HEK293 (cell line): Measurements from ENCODE around the gene PUS7.

Experiments used
- CTCF ChIA-PET: fragments of 350-600 bp; formaldehyde crosslinking; extraction: SDS; loops from one replicate; lab custom pipeline; 2021; ENCODE audit warnings: antibody characterized with exemption; lab: Yijun Ruan, JAX
- POLR2A ChIA-PET: fragments of 300-600 bp; formaldehyde crosslinking; extraction: SDS; loops from one replicate; lab custom pipeline; 2020; ENCODE audit warnings: antibody characterized with exemption, inconsistent platforms; lab: Yijun Ruan, JAX
- H3K27ac ChIP-seq: fragments of 200-500 bp; sonication (Bioruptor generic); 2 replicates; pipeline ENCODE4 v1.5.1; 2014; ENCODE audit warnings: low read depth, low read length, control low read depth, inconsistent platforms; ENCODE audit errors: extremely low read depth
- H3K36me3 ChIP-seq, 2 experiments: fragments of 200-500 bp in 1 of 2; sonication (Bioruptor generic) in 1 of 2; 1 replicate in 1 of 2; 2 replicates in 1 of 2; pipeline ENCODE4 v1.5.1; 2014 to 2017; ENCODE audit warnings: inconsistent platforms in 2 of 2, low read length in 2 of 2; ENCODE audit not compliant: control insufficient read depth in 2 of 2, insufficient read depth in 1 of 2
- H3K4me1 ChIP-seq: fragments of 200-500 bp; sonication (Bioruptor generic); 2 replicates; pipeline ENCODE4 v1.5.1; 2014; ENCODE audit warnings: mild to moderate bottlenecking, low read length, inconsistent platforms; ENCODE audit not compliant: control insufficient read depth, insufficient read depth
- H3K4me3 ChIP-seq: 2 replicates; pipeline ENCODE4 v1.5.1; 2011; ENCODE audit warnings: low read depth, mild to moderate bottlenecking, control low read depth, low read length, moderate library complexity
- H3K9me3 ChIP-seq: fragments of 200-500 bp; sonication (Bioruptor generic); 2 replicates; pipeline ENCODE4 v1.5.1; 2014; ENCODE audit warnings: low read depth, low read length, inconsistent platforms; ENCODE audit not compliant: control insufficient read depth, insufficient read depth
- BCL11B ChIP-seq: fragments of 450-650 bp; formaldehyde crosslinking; IDR thresholded peaks from 2 replicates; pipeline ENCODE4 v1.5.1; 2016; ENCODE audit warnings: low read depth, missing biosample characterization, missing genetic modification characterization
- HOXA7 ChIP-seq: sonication (generic); formaldehyde crosslinking; IDR thresholded peaks from 2 replicates; pipeline ENCODE4 v1.8.1; 2022; ENCODE audit warnings: missing genetic modification reagents, borderline replicate concordance
- KLF7 ChIP-seq: fragments of 450-650 bp; formaldehyde crosslinking; IDR thresholded peaks from 2 replicates; pipeline ENCODE4 v1.5.1; 2016; ENCODE audit warnings: missing biosample characterization, missing genetic modification characterization, borderline replicate concordance
- SCRT1 ChIP-seq: fragments of 450-650 bp; formaldehyde crosslinking; IDR thresholded peaks from 2 replicates; pipeline ENCODE4 v1.5.1; 2016; ENCODE audit warnings: missing biosample characterization, missing genetic modification characterization, borderline replicate concordance
- ZFP69B ChIP-seq: fragments of 450-650 bp; formaldehyde crosslinking; IDR thresholded peaks from 2 replicates; pipeline ENCODE4 v1.5.1; 2016; ENCODE audit warnings: missing biosample characterization, missing genetic modification characterization
- ZNF10 ChIP-seq: fragments of 450-650 bp; formaldehyde crosslinking; IDR thresholded peaks from 2 replicates; pipeline ENCODE4 v1.5.1; 2017; ENCODE audit warnings: missing biosample characterization, missing genetic modification characterization
- ZNF354C ChIP-seq: fragments of 450-650 bp; formaldehyde crosslinking; IDR thresholded peaks from 2 replicates; pipeline ENCODE4 v1.5.1; 2016; ENCODE audit warnings: missing biosample characterization, missing genetic modification characterization, low read depth, borderline replicate concordance
- ZNF48 ChIP-seq: fragments of 450-650 bp; formaldehyde crosslinking; IDR thresholded peaks from 2 replicates; pipeline ENCODE4 v1.5.1; 2016; ENCODE audit warnings: missing biosample characterization, missing genetic modification characterization
- ZNF514 ChIP-seq: fragments of 450-650 bp; formaldehyde crosslinking; IDR thresholded peaks from 2 replicates; pipeline ENCODE4 v1.5.1; 2016; ENCODE audit warnings: missing biosample characterization, missing genetic modification characterization
- ZNF555 ChIP-seq: fragments of 450-650 bp; formaldehyde crosslinking; conservative IDR thresholded peaks from 2 replicates; pipeline ENCODE4 v1.5.1; 2017; ENCODE audit warnings: missing biosample characterization, mild to moderate bottlenecking, missing genetic modification characterization, inconsistent platforms
- TF ChIP-seq, protein P1 (sequence below): fragments of 450-650 bp; formaldehyde crosslinking; IDR thresholded peaks from 2 replicates; pipeline ENCODE4 v1.5.1; 2017; ENCODE audit warnings: missing biosample characterization, missing genetic modification characterization
- TF ChIP-seq, protein P2 (sequence below): fragments of 450-650 bp; formaldehyde crosslinking; IDR thresholded peaks from 2 replicates; pipeline ENCODE4 v1.5.1; 2016; ENCODE audit warnings: missing biosample characterization, missing genetic modification characterization
- TF ChIP-seq, protein P3 (sequence below): fragments of 450-650 bp; formaldehyde crosslinking; IDR thresholded peaks from 2 replicates; pipeline ENCODE4 v1.5.1; 2016; ENCODE audit warnings: missing biosample characterization, missing genetic modification characterization, borderline replicate concordance
- TF ChIP-seq, protein P4 (sequence below): fragments of 450-650 bp; formaldehyde crosslinking; IDR thresholded peaks from 2 replicates; pipeline ENCODE4 v1.5.1; 2017; ENCODE audit warnings: missing biosample characterization, missing genetic modification characterization
- TF ChIP-seq, protein P5 (sequence below): fragments of 450-650 bp; formaldehyde crosslinking; IDR thresholded peaks from 2 replicates; pipeline ENCODE4 v1.5.1; 2016; ENCODE audit warnings: missing biosample characterization, missing genetic modification characterization, low read depth

The PUS7 gene

DNA sequence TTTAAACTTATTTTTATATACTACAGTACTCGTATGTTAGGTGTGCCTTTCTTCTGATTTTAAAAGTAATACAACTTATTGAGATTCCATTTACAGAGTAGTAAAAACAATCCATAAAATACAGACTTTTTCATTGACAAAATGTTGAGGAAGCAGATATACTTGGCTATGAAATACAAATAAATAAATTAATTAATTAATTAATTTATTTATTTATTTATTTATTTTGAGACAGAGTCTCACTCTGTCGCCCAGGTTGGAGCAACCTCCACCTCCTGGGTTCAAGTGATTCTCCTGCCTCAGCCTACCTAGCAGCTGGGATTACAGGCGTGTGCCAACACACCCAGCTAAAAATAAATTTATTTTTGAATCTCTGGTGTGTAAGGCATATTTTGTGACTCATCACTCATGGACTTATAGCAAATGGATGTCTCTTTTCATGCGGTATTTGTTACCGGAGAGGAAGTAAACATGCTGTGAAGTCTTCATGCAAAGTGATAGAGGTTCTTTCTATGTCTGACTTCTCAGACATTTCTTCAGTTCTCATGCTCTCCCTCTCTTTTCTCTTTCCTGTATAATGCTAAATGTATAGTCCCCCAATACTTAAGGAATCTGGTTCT, 113.2 kb downstream of the PUS7 start:
- no peak overlapping the region for H3K27ac ChIP-seq
- TF ChIP-seq, protein P1, sequence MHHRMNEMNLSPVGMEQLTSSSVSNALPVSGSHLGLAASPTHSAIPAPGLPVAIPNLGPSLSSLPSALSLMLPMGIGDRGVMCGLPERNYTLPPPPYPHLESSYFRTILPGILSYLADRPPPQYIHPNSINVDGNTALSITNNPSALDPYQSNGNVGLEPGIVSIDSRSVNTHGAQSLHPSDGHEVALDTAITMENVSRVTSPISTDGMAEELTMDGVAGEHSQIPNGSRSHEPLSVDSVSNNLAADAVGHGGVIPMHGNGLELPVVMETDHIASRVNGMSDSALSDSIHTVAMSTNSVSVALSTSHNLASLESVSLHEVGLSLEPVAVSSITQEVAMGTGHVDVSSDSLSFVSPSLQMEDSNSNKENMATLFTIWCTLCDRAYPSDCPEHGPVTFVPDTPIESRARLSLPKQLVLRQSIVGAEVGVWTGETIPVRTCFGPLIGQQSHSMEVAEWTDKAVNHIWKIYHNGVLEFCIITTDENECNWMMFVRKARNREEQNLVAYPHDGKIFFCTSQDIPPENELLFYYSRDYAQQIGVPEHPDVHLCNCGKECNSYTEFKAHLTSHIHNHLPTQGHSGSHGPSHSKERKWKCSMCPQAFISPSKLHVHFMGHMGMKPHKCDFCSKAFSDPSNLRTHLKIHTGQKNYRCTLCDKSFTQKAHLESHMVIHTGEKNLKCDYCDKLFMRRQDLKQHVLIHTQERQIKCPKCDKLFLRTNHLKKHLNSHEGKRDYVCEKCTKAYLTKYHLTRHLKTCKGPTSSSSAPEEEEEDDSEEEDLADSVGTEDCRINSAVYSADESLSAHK (tag by site-specific recombination), result no peak
- TF ChIP-seq, protein P2, sequence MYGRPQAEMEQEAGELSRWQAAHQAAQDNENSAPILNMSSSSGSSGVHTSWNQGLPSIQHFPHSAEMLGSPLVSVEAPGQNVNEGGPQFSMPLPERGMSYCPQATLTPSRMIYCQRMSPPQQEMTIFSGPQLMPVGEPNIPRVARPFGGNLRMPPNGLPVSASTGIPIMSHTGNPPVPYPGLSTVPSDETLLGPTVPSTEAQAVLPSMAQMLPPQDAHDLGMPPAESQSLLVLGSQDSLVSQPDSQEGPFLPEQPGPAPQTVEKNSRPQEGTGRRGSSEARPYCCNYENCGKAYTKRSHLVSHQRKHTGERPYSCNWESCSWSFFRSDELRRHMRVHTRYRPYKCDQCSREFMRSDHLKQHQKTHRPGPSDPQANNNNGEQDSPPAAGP (tag by site-specific recombination), result no peak
- TF ChIP-seq, protein P3, sequence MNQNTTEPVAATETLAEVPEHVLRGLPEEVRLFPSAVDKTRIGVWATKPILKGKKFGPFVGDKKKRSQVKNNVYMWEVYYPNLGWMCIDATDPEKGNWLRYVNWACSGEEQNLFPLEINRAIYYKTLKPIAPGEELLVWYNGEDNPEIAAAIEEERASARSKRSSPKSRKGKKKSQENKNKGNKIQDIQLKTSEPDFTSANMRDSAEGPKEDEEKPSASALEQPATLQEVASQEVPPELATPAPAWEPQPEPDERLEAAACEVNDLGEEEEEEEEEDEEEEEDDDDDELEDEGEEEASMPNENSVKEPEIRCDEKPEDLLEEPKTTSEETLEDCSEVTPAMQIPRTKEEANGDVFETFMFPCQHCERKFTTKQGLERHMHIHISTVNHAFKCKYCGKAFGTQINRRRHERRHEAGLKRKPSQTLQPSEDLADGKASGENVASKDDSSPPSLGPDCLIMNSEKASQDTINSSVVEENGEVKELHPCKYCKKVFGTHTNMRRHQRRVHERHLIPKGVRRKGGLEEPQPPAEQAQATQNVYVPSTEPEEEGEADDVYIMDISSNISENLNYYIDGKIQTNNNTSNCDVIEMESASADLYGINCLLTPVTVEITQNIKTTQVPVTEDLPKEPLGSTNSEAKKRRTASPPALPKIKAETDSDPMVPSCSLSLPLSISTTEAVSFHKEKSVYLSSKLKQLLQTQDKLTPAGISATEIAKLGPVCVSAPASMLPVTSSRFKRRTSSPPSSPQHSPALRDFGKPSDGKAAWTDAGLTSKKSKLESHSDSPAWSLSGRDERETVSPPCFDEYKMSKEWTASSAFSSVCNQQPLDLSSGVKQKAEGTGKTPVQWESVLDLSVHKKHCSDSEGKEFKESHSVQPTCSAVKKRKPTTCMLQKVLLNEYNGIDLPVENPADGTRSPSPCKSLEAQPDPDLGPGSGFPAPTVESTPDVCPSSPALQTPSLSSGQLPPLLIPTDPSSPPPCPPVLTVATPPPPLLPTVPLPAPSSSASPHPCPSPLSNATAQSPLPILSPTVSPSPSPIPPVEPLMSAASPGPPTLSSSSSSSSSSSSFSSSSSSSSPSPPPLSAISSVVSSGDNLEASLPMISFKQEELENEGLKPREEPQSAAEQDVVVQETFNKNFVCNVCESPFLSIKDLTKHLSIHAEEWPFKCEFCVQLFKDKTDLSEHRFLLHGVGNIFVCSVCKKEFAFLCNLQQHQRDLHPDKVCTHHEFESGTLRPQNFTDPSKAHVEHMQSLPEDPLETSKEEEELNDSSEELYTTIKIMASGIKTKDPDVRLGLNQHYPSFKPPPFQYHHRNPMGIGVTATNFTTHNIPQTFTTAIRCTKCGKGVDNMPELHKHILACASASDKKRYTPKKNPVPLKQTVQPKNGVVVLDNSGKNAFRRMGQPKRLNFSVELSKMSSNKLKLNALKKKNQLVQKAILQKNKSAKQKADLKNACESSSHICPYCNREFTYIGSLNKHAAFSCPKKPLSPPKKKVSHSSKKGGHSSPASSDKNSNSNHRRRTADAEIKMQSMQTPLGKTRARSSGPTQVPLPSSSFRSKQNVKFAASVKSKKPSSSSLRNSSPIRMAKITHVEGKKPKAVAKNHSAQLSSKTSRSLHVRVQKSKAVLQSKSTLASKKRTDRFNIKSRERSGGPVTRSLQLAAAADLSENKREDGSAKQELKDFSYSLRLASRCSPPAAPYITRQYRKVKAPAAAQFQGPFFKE (tag by site-specific recombination), result no peak
- no peak for TF ChIP-seq ZNF514
- TF ChIP-seq ZFP69B, result no peak
- TF ChIP-seq, protein P4, sequence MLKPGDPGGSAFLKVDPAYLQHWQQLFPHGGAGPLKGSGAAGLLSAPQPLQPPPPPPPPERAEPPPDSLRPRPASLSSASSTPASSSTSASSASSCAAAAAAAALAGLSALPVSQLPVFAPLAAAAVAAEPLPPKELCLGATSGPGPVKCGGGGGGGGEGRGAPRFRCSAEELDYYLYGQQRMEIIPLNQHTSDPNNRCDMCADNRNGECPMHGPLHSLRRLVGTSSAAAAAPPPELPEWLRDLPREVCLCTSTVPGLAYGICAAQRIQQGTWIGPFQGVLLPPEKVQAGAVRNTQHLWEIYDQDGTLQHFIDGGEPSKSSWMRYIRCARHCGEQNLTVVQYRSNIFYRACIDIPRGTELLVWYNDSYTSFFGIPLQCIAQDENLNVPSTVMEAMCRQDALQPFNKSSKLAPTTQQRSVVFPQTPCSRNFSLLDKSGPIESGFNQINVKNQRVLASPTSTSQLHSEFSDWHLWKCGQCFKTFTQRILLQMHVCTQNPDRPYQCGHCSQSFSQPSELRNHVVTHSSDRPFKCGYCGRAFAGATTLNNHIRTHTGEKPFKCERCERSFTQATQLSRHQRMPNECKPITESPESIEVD (tag by site-specific recombination), result no peak
- TF ChIP-seq ZNF555 (tag by site-specific recombination), result no peak
- no peak for TF ChIP-seq ZNF354C
- TF ChIP-seq, protein P5, sequence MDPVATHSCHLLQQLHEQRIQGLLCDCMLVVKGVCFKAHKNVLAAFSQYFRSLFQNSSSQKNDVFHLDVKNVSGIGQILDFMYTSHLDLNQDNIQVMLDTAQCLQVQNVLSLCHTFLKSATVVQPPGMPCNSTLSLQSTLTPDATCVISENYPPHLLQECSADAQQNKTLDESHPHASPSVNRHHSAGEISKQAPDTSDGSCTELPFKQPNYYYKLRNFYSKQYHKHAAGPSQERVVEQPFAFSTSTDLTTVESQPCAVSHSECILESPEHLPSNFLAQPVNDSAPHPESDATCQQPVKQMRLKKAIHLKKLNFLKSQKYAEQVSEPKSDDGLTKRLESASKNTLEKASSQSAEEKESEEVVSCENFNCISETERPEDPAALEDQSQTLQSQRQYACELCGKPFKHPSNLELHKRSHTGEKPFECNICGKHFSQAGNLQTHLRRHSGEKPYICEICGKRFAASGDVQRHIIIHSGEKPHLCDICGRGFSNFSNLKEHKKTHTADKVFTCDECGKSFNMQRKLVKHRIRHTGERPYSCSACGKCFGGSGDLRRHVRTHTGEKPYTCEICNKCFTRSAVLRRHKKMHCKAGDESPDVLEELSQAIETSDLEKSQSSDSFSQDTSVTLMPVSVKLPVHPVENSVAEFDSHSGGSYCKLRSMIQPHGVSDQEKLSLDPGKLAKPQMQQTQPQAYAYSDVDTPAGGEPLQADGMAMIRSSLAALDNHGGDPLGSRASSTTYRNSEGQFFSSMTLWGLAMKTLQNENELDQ (tag by site-specific recombination), result no peak
- TF ChIP-seq ZNF10 (tag by site-specific recombination), result no peak
- no peak for TF ChIP-seq HOXA7 (CRISPR knock-in tag)
- no peak for TF ChIP-seq SCRT1 (tag by site-specific recombination)
- TF ChIP-seq KLF7 (tag by site-specific recombination), result no peak
- TF ChIP-seq ZNF48 (tag by site-specific recombination), result no peak
- no peak for TF ChIP-seq BCL11B
- TF ChIP-seq, all 188 proteins: peak for 0
- no peaks in the 10 kb centered on the region for H3K4me1 ChIP-seq
- H3K9me3 ChIP-seq, result no peaks in the 10 kb centered on the region
- H3K4me3 ChIP-seq, result no peak overlapping the region
- ChIA-PET POLR2A (no interaction called here), CTCF (interaction anchor here (0.8 to 1.1 kb wide), 3 partner anchors 10 to 427 kb away, joined by 3 read pairs; no protein-coding TSS in a partner anchor)
- no peaks in the 10 kb centered on the region for H3K36me3 ChIP-seq
